ENCODE measurements around the gene BCR.

The BCR gene

GRCh38 chr22:23151827-23152226 is 28.5 kb upstream of the BCR start:
- DNase-seq (ENCODE audit: low read depth) = no peak

GRCh38 chr22:23152238-23153114 is 27.8 kb upstream of the BCR start:
- no peak for DNase-seq (ENCODE audit: low read depth)

DNA sequence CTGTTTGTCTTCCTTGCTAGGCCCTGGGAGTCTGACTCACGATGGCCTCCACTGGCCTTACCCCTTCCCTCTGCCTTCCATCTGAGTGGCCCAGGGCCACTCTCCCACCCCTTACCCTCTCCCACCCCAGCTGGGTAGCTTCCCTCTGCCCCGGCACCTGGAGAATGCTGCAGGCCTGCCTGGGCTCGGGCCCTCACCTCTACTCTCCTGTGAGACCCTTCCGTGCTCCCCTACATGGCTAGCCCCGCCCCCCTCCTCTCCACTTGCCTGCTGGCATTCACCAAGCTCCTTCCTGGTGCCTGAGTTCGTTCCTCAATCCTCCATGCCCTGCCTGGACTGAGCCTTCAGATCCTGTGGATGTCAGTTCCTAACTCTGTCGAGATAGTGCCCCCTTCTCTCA is 26.3 kb upstream of the BCR start:
- no peak for DNase-seq (ENCODE audit: low read depth)

GRCh38 chr22:23154461-23154860 is 25.8 kb upstream of the BCR start:
- DNase-seq (ENCODE audit: low read depth) = no peak

GRCh38 chr22:23155143-23155542 is 25.2 kb upstream of the BCR start:
- no peak for DNase-seq (ENCODE audit: low read depth)

- no peak for DNase-seq (ENCODE audit: low read depth)
Observed at GRCh38 chr22:23155831-23156230, 24.5 kb upstream of the BCR start.

GRCh38 chr22:23156286-23156685 is 24.0 kb upstream of the BCR start:
- no peak for DNase-seq (ENCODE audit: low read depth)

- no peak for DNase-seq (ENCODE audit: low read depth)
Observed at GRCh38 chr22:23157560-23158515, 22.5 kb upstream of the BCR start.

- DNase-seq (ENCODE audit: low read depth) = no peak
Observed at GRCh38 chr22:23158516-23159290, 21.6 kb upstream of the BCR start.

DNA sequence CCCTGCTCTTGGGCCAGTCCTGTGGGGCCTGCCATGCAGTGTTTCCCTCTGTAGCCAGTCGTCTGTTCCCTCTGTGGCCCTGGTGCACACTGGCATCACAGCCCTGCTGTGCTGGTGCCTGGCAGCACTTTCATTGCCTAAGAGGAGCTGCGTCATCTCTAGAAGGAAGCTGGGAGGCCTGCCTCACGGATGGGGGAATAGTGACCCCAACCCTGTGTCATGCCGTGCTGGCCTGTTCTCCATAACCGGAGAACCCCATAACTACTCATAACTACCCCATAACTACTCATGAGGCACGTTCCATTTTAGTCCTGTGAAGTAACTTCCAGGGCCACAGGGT is 21.0 kb upstream of the BCR start:
- DNase-seq (ENCODE audit: low read depth) = no peak

DNA sequence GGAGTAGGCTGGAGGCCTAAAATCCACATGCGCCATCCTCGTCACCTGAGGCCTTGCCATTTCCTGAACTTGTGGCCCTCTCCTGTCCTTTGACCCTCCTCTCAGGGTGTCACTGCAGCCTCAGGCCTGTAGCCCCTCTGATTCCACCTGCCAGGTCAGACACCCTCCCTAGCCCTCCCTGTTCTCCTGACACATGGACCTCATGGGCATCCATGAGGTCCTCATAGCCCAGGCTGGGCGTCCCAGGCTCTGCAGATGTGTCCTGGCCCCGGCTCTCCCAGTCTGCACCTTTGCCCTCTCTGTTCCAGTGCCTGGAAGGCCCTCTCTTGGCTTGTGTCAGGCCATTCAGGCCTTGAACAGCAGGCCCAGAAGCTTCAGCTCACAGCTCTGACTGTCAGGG is 19.3 kb upstream of the BCR start:
- no peak for DNase-seq (ENCODE audit: low read depth)

- no peak for DNase-seq (ENCODE audit: low read depth)
Observed at GRCh38 chr22:23161574-23161973, 18.7 kb upstream of the BCR start.

- DNase-seq (ENCODE audit: low read depth) = no peak
Observed at GRCh38 chr22:23163665-23164064, 16.6 kb upstream of the BCR start.

- no peak for DNase-seq (ENCODE audit: low read depth)
Observed at GRCh38 chr22:23164091-23164490, 16.2 kb upstream of the BCR start.

- no peak for DNase-seq (ENCODE audit: low read depth)
Observed at GRCh38 chr22:23166042-23166831, 14.1 kb upstream of the BCR start.

DNA sequence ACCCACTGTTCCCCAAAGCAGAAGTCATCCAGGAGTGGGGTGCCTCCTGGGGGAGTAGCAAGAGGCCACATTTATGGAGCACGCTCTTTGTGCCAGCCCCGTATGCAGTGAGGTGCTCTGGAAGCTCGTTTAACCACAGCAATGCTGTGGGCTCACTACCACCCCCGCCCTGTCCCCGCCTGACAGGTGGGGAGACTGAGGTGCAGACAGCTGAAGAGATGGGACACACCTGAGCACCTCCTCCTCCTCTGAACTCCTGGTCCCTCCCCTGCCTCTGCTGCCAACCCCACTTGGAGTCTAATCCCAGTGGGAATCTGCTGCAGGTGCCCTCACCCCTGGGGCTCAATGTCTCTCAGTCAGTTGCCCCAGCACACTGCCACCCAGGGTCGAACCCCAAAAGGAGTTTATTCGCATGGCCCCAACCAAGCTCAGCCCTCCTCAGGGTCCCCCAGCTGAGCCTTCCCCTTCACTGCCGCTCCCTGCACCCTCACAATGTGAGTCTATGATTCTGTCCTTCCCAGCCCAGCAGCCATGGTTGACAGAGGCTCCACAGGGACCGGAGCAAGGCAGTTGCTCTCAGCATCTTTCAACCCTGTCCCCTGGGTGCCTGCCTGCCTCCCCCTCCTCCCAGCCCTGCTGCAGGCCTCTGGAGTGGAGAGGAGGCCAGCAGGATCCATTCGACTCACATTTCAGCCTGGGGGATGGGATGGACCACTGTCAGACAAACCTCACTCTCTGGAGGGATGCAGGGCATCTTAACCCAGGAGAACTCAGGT is 13.3 kb upstream of the BCR start:
- no peak for DNase-seq (ENCODE audit: low read depth)

DNA sequence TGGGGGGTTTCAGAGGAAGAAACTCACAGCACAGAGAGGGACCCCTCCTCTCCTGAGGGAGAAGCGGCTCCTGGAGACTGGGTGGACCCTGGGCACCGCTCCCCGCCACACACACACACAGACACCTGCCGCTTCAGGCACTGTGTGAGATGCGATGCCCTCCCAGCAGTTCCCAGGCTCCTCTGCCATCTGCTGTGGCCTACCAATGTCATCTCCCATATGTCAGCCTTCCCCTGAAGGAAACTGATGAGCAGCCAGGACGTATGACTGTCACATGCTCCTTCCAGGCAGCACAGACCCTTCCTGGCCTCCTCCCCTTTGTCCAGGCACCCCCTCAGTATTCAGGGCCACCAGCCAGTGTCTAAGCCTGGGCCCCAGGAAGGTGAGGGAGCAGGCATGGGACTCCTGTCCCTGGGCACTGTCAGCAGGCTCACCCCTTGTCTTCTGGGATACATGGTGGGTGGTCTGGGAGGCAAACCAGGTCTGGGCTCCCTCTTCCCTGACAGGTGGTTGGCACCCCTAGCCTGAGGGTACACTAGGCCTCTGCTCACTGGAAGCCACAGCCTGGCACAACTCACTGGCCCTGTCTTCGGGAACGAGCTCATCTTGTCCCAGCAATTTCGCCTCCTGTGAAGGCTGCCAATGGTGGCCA is 11.8 kb upstream of the BCR start:
- no peak for DNase-seq (ENCODE audit: low read depth)

DNA sequence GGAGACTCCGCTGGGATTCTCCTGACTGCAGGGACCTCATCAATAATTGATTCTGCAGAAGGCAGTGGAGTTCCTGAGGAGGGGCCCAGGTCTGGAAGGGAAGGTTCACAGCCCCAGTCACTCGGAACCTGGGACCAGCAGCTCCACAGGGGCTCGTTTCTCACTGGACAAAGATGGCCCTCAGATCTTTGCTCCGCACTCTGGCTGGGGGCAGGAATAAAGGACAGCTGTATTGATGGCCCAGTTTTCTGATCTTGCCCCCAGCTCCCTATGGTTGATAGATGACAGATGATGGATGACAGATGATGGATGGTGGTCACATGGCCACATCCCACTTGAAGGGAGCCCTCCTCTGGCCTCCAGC is 11.3 kb upstream of the BCR start:
- no peak for DNase-seq (ENCODE audit: low read depth)

DNA sequence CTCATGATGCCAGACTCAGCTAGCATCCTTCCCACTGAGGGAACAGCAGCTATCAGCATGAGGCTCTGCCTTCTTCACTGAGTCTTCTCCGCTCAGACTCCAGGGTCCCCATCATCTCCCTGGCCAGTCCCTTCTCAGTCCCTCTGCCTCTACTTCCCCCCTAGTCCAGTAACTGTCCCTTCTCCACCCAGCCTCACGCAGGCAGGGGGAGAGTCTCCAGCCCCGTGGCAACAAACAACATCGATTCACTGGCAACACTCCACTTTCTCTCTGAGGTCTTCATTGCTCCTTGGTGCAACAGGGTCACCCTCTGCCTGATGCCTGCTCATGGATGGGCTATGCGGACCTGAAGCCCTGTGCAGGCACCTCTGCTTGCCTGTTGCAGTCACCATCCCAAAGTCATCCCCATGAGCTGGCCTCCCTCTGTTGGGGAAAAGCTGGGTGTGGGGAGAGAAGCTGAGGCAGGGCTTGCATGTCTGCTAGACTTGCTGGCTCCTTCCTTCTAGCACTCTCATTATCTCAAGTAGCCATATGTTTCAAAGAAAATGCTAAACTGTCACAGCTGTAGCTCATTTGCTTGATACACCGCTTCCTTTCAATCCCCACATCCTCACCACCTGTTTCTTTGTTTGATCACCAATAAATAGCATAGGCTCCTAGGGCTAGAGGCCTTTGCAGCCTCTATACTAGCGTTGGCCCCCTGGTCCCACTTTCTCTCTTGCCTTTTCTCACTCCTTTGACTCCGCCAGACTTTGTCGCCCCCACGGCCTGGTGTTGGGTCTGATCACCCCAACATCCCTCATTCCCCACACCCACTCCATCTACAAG is 4.3 kb upstream of the BCR start:
- DNase-seq (ENCODE audit: low read depth) = no peak
